HG02884 (cell line): ENCODE results near the gene PRODH.
"Not testable (repeated sequence)": the region's sequence is repeated elsewhere in the genome, so short reads cannot be mapped to it uniquely, and the experiment has no call there.

Source experiments
- ATAC-seq: cut with Tn5 transposase; IDR thresholded peaks from one replicate; pipeline ENCODE4 v1.9.1; 2021; ENCODE audit warnings: mild to moderate bottlenecking, moderate library complexity; ENCODE audit not compliant: unreplicated experiment

PRODH gene

DNA sequence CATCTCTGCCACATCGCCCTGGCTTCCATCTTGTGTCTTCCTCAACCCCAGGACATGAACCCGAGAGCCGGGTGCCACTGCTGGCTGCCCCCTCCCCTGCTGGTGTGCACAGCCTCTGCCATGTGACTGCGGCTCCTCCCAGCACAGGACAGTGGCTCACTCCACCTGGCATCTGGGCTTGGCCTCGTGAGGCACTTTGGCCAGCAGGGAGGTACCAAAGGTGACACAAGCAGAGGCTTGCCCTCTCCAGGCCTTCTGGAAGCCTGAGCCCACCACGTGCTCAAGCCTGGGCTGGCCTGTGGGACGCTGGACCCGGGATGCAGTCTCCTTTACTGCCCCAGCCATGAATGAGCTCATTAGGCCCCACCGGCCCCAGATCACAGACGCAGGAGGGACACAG, 21.5 kb downstream of the PRODH start:
- ATAC-seq: not testable (repeated sequence)

DNA sequence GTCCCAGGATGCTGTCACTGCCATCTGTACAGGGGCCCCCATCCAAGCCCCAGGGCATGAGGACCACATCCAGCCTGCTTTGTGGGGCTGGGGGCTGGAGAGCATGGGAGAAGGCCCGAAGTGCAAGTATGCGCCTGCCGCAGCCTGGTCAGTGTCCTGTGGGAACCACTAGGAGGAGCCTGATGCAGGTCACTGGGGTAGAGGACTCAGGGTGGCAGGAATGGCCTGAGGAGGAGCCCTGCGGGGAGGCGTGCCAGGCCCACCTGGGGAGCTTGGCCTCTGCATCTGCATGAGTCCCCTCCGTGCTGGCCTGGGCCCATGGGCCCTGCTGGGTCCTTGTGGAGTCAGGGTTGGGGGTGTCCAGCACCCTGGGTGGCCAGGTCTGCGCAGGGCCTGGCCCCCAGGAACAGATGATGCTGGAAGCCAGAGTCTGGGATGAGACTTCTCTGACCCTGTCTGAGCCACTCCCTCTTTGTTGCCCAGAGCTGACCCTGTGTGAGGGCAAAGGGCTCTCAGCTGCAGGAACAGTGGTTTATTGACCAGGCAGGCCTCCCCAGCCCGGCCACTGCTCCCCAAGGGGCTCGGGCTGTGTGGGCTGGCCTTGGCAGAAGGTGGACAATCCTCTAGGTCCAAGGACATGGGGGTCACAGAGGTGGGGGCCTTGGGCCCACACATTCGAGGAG, 23.7 kb downstream of the PRODH start:
- ATAC-seq: not testable (repeated sequence)

DNA sequence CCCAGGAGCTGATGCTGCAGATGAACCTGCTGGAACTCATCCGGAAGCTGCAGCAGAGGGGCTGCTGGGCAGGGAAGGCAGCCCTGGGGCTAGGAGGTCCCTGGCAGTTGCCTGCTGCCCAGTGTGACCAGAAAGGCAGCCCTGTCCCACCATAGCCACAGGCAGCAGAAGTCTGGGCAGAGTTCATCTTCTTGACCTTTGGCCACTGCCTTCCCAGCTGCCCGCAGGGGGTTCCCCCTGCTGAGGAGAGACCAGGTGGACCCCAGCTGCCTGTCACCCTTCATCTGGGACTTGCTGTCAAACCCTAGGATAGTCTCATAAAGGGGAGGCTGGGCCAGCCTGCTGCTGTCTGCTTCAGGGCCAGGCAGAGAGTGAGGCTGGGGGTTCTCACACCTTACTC, 24.6 kb downstream of the PRODH start:
- not testable (repeated sequence) for ATAC-seq

DNA sequence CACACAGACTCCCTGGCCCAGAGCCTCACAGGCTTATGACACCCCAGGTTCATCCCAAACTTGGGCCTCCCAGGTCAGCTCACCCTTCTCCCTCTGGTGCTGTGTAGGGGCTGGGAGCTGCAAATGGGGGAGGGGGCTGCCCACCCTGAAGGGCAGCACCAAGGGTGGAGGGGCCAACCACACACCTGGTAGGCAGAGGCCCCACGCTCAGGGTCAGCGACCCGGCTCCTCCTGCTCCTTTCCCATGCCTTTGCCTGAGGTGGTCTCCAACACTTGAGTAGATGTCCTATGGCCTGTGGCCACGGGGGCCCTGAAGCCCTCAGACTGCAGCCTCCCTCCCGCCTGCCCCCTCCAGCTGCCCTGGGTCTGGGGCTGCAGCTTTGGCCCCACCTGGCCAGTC, 26.5 kb downstream of the PRODH start:
- ATAC-seq: no peak

DNA sequence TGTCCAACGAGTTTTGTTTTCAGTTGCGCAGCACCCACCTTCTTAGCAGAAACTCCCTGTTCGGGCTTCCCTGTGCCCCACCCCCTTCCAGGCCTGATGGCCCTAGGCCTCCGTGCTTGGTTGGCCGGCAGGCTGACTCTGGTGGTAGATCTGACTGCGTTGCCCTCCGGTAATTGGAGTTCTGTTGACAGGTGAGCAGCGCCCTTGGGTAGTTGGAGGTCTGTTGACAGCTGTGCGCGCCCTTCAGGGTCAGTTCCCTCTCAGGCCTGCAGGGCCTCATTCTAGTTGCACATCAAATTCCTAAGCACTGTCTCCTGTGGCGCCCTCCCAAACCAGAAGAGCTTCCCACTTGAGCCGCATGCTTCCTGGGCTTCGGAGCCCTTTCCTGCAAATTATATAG, 29.2 kb downstream of the PRODH start:
- ATAC-seq: no peak

DNA sequence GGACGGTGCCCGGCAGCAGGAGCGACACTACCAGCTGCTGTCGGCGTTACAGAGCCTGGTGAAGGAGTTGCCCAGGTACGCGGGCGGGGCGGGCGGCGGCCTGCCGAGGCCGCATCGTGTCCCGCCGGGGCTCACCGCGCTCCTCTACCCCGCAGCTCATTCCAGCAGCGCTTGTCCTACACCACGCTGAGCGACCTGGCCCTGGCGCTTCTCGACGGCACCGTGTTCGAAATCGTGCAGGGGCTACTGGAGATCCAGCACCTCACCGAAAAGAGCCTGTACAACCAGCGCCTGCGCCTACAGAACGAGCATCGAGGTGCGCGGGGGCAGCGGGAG, 29.7 kb downstream of the PRODH start:
- ATAC-seq: not testable (repeated sequence)

DNA sequence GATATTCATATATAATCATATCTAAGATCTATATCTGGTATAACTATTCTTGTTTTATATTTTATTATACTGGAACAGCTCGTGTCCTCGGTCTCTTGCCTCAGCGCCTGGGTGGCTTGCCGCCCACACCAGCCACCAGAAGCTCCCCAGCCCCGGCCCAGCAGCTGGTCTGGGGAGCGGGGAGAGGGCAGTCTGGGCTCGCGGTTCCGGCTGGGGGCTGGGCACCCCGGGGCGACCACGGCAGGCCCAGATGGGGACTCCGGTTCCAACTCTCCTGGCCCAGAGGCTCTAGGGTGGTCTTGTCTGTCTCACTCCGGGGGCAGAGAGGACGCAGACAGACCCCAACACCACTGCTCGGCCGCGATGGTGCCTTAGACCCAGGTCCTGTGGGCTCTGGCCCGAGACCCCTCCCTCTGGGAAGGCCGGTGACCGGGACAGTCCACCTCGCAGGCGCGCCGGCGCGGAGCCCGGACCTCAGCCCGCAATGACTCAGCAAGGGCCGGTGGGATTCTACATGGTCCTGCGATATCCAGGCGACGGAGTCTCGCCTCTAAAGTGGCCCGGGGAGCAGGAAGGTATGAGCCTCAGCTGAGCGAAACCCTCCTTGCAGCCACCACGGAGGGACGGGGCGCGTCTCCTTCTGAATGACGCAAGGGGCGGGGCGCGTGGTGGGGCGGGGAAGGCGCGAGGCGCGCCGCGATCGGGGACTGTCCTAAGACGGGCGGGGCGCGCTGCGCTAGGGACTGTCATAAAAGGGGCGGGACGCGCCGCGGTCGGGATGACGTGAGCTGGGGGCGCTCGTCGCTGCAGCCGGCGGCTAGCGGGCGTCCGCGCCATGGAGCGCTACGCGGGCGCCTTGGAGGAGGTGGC, 30.3 kb downstream of the PRODH start, which contains the start of gene DGCR6:
TSS of gene DGCR6 (plus strand) at position 781 of the 870 bp plus-strand sequence. CDS start at position 836, 55 bp downstream.
- ATAC-seq: no peak

DNA sequence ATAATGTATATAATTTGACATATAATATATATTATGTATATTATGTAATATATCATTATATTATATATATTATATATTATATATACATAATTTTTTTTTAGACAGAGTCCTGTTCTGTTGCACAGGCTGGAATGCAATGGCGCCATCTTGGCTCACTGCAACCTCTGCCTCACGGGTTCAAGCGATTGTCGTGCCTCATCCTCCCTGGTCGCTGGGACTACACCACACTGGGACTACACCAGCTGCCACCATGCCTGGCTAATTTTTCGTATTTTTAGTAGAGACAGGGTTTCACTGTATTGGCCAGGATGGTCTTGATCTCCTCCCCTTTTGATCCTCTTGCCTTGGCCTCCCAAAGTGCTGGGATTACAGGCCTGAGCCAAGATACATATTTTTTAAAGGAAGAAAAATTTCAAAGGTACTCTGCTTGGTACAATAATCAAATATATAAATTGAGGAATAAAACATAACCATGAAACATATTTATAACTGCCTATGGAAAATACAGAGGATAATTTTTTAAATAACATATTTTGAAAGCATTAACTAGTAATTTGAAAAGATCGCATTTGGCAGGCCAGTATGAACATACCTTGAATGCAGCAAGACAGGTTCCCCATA, 39.9 kb downstream of the PRODH start:
- ATAC-seq: not testable (repeated sequence)

DNA sequence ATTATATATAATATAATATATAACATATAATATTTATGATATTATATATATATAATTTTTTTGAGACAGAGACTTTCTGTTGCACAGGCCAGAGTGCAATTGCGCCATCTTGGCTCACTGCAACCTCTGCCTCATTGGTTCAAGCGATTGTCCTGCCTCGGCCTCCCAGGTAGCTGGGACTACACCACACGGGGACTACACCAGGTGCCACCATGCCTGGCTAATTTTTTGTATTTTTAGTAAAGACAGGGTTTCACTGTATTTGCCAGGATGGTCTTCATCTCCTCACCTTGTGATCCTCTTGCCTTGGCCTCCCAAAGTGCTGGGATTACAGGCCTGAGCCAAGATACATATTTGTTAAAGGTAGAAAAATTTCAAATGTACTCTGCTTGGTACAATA, 42.3 kb downstream of the PRODH start:
- ATAC-seq: not testable (repeated sequence)

DNA sequence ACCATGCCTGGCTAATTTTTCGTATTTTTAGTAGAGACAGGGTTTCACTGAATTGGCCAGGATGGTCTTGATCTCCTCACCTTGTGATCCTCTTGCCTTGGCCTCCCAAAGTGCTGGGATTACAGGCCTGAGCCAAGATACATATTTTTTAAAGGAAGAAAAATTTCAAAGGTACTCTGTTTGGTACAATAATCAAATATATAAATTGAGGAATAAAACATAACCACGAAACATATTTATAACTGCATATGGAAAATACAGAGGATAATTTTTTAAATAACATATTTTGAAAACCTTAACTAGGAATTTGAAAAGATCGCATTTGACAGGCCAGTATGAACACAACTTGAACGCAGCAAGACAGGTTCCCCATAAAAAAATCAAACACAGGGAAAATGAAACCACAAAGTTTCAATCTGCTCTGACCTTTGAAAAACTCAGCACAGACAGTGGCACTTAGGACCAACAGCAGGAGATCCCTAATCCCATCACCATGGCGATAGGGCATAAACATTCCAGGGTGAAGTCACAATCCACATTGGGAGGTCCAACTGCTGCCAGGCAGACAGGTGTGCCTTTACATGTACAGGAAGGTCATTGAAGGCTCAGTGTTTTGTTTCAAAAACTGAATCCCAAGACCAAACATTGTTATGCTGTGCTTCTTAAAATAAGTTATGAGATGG, 45.4 kb downstream of the PRODH start:
- ATAC-seq: not testable (repeated sequence)

DNA sequence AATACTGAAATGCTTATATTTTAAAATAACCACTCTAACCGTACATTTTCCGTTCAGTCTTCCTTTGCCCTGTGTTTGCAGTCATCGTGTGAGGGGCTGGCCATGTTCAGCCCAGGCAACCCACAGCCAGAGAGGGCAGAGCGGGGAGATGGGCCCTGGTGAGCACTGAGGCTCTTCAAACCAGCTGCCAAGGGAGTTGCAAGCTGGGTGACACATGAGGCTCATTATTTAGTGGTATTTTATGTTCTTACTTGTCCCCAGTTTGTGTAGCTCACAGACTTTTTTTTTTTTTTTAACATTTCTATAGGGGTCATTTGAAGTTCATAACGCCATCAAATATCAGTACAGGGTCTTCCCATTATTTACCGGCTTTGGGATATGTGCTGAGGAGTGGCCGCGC, 48.0 kb downstream of the PRODH start:
- no peak for ATAC-seq

DNA sequence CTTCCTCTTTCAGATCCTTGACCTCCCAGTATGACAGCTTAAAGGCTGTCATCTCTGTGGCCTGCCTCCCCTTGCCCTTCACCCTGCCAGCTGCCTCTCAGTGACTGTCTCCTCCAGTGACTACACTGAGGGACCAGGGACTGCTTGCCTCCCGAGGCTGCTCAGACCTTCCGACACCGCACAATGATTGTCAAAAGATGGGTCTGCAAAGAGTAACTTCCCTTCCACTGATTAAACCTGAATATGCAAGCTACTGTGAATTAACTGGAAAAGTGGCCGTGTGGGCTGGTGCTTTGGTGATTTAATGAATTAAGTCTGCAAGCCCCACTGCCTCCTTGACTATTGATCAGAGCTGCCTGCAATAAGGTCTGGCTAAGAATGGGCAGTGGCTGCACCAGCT, 51.6 kb downstream of the PRODH start:
- ATAC-seq: not testable (repeated sequence)

DNA sequence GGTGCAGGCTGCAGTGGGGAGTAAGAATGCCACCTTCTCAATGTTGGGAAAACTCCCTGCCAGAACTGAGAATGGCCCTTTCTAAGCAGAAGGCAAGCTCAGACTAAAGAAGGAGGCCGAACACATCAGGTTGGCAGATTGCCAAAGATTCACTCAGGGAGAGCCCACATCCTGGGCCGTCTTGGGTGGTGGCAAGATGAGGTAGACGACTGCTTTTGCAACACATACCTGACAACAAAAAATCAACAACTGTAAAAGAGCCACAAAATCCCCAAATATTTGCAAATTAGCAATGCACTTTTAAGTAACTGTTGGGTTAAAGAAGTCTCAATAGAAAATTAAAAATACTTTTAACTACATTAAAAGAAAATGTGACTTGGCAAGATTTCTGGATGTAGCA, 54.8 kb downstream of the PRODH start:
- ATAC-seq: not testable (repeated sequence)
